HCT116 (cell line): ENCODE measurements around the gene KLK15. TPM values are rescaled to one million over a fixed set of nuclear protein-coding genes. Genes with fewer than 3 reads are reported as not detected.

Source experiments
- ATAC-seq: fragments of 200-7000 bp; cut with Tn5 transposase; 2 replicates; pipeline ENCODE4 v1.9.1; 2020; ENCODE audit warnings: mild to moderate bottlenecking, moderate library complexity
- BruUV-seq: library from RNA; stranded (reverse); fragments of 400-500 nt; replicated peaks from 2 replicates; lab custom pipeline; 2021; lab: Mats Ljungman, UMichigan
- CTCF ChIA-PET: fragments of 300-600 bp; sonication (Branson Sonifier 250); formaldehyde crosslinking; loops from one replicate; lab custom pipeline; 2021; ENCODE audit warnings: antibody characterized with exemption; lab: Charles Lee
- POLR2A ChIA-PET: fragments of 300-600, 350-600 bp; sonication (Branson Sonifier 250); formaldehyde crosslinking; loops from one replicate; lab custom pipeline; 2021; ENCODE audit warnings: antibody characterized with exemption; lab: Charles Lee
- RAD21 ChIA-PET, 2 experiments: fragments of 300-600 bp; sonication (Branson Sonifier 250); formaldehyde crosslinking; loops; one replicate each; lab custom pipeline; 2023; ENCODE audit warnings: low total read pairs in 2 of 2; ENCODE audit not compliant: uncharacterized antibody in 2 of 2, unreplicated experiment in 2 of 2, low non-redundant PET in 1 of 2; lab: Charles Lee
- DNase-seq: peaks from one replicate; pipeline ENCODE4 v3.0.0-alpha.2; 2010; ENCODE audit warnings: low read depth, low spot score
- H2AFZ ChIP-seq: fragments of 200-600 bp; shearing (Covaris generic), sonication (generic); 2 replicates; pipeline ENCODE4 v1.6.1; 2017; ENCODE audit warnings: low read depth, mixed run types, mixed read lengths, antibody characterized with exemption, low read length; ENCODE audit not compliant: poor library complexity, severe bottlenecking
- H3K27ac ChIP-seq: 2 replicates; pipeline ENCODE4 v1.5.1; 2012; ENCODE audit warnings: low read depth, low read length
- H3K27me3 ChIP-seq: fragments of 200-600 bp; sonication (generic); 2 replicates; pipeline ENCODE4 v1.6.1; 2016; ENCODE audit warnings: mixed run types, low read length, mixed read lengths; ENCODE audit not compliant: insufficient read depth
- H3K36me3 ChIP-seq, 2 experiments: fragments of 200-500 bp in 1 of 2; fragments of 200-600 bp in 1 of 2; sonication (Bioruptor generic) in 1 of 2; sonication (generic) in 1 of 2; 2 replicates each; pipeline versions ENCODE4 v1.5.1 to v1.6.1; 2014 to 2016; ENCODE audit warnings: low read length in 2 of 2, inconsistent platforms in 1 of 2, mixed read lengths in 1 of 2, mixed run types in 1 of 2; ENCODE audit not compliant: insufficient read depth in 2 of 2, control insufficient read depth in 1 of 2
- H3K4me1 ChIP-seq, 2 experiments: fragments of 200-600 bp in 1 of 2; sonication (generic) in 1 of 2; 2 replicates each; pipeline versions ENCODE4 v1.5.1 to v1.6.1; 2012 to 2017; ENCODE audit warnings: low read length in 2 of 2, inconsistent platforms in 1 of 2, mild to moderate bottlenecking in 1 of 2, mixed read lengths in 1 of 2, mixed run types in 1 of 2, moderate library complexity in 1 of 2; ENCODE audit not compliant: insufficient read depth in 2 of 2, control insufficient read depth in 1 of 2
- H3K4me2 ChIP-seq: fragments of 200-600 bp; sonication (generic); 2 replicates; pipeline ENCODE4 v1.6.1; 2017; ENCODE audit warnings: mixed run types, low read length, mixed read lengths
- H3K4me3 ChIP-seq, 2 experiments: fragments of 200-600 bp in 1 of 2; sonication (generic) in 1 of 2; replicated peaks in 1 of 2; 2 replicates each; pipeline ENCODE4 v1.5.1; 2011 to 2016; ENCODE audit warnings: low read length in 2 of 2, control low read depth in 1 of 2, low read depth in 1 of 2, mild to moderate bottlenecking in 1 of 2, mixed read lengths in 1 of 2, mixed run types in 1 of 2
- H3K79me2 ChIP-seq: fragments of 200-600 bp; sonication (generic); 2 replicates; pipeline ENCODE4 v1.6.1; 2017; ENCODE audit warnings: mild to moderate bottlenecking, mixed run types, low read length, moderate library complexity, mixed read lengths; ENCODE audit not compliant: insufficient read depth
- H3K9ac ChIP-seq: fragments of 200-600 bp; sonication (generic); 2 replicates; pipeline ENCODE4 v1.6.1; 2016; ENCODE audit warnings: low read length, mixed read lengths
- H3K9me2 ChIP-seq: fragments of 200-600 bp; sonication (generic), shearing (Covaris generic); 2 replicates; pipeline ENCODE4 v1.6.1; 2017; ENCODE audit warnings: mixed run types, mild to moderate bottlenecking, moderate library complexity; ENCODE audit not compliant: insufficient read depth
- H3K9me3 ChIP-seq, 2 experiments: fragments of 200-500 bp in 1 of 2; fragments of 200-600 bp in 1 of 2; sonication (Bioruptor generic) in 1 of 2; sonication (generic) in 1 of 2; 2 replicates each; pipeline ENCODE4 v1.6.1; 2014 to 2017; ENCODE audit warnings: low read length in 2 of 2, mixed read lengths in 2 of 2, inconsistent platforms in 1 of 2, low read depth in 1 of 2, mild to moderate bottlenecking in 1 of 2, mixed run types in 1 of 2, moderate library complexity in 1 of 2; ENCODE audit not compliant: control insufficient read depth in 1 of 2, insufficient read depth in 1 of 2
- H4K20me1 ChIP-seq: fragments of 200-600 bp; sonication (generic), shearing (Covaris generic); 2 replicates; pipeline ENCODE4 v1.6.1; 2017; ENCODE audit warnings: mixed run types, mild to moderate bottlenecking, moderate library complexity; ENCODE audit not compliant: insufficient read depth
- CBX3 ChIP-seq: IDR thresholded peaks from 2 replicates; pipeline ENCODE4 v1.6.1; 2012; ENCODE audit warnings: low read depth
- CEBPB ChIP-seq: IDR thresholded peaks from 2 replicates; pipeline ENCODE4 v1.6.1; 2012; ENCODE audit warnings: low read depth
- EGR1 ChIP-seq: IDR thresholded peaks from 2 replicates; pipeline ENCODE4 v1.6.1; 2012; ENCODE audit warnings: low read depth
- ELF1 ChIP-seq: IDR thresholded peaks from 2 replicates; pipeline ENCODE4 v1.6.1; 2012; ENCODE audit warnings: low read depth, borderline replicate concordance
- EZH2 ChIP-seq: fragments of 200-600 bp; sonication (generic); IDR thresholded peaks from 2 replicates; pipeline ENCODE4 v1.6.1; 2017; ENCODE audit warnings: antibody characterized with exemption, mixed run types
- EZH2phosphoT487 ChIP-seq: fragments of 200-600 bp; IDR thresholded peaks from 2 replicates; pipeline ENCODE4 v1.6.1; 2018; ENCODE audit warnings: antibody characterized with exemption, borderline replicate concordance
- FOSL1 ChIP-seq: IDR thresholded peaks from 2 replicates; pipeline ENCODE4 v1.6.1; 2012; ENCODE audit warnings: low read depth
- JUND ChIP-seq: IDR thresholded peaks from 2 replicates; pipeline ENCODE4 v1.6.1; 2012
- POLR2AphosphoS5 ChIP-seq: IDR thresholded peaks from 2 replicates; pipeline ENCODE4 v1.6.1; 2011; ENCODE audit warnings: mild to moderate bottlenecking, low read depth, low read length, moderate library complexity
- RAD21 ChIP-seq: IDR thresholded peaks from 2 replicates; pipeline ENCODE4 v1.6.1; 2012; ENCODE audit warnings: low read depth, mild to moderate bottlenecking
- REST ChIP-seq: IDR thresholded peaks from 2 replicates; pipeline ENCODE4 v1.6.1; 2012; ENCODE audit warnings: low read depth
- SIN3A ChIP-seq: IDR thresholded peaks from 2 replicates; pipeline ENCODE4 v1.6.1; 2012; ENCODE audit warnings: low read depth
- SP1 ChIP-seq: IDR thresholded peaks from 2 replicates; pipeline ENCODE4 v1.6.1; 2012; ENCODE audit warnings: low read depth
- SRF ChIP-seq: IDR thresholded peaks from 2 replicates; pipeline ENCODE4 v1.6.1; 2012; ENCODE audit warnings: low read depth
- TCF7L2 ChIP-seq: IDR thresholded peaks from 2 replicates; pipeline ENCODE4 v1.7.0; 2011; ENCODE audit warnings: borderline replicate concordance, inconsistent platforms; ENCODE audit not compliant: insufficient read depth, insufficient read length; ENCODE audit errors: extremely low read depth
- intact Hi-C: fragments of 100-400 bp; cut with micrococcal nuclease; formaldehyde crosslinking; loops from 2 replicates; pipeline ENCODE4 v1.10.0; 2022
- total RNA-seq: library from RNA; stranded (reverse); gene quantifications from one replicate; pipeline ENCODE4 v1.2.1, GENCODE V29; 2021; ENCODE audit not compliant: unreplicated experiment
- TF ChIP-seq, protein P1 (sequence below): IDR thresholded peaks from 2 replicates; pipeline ENCODE4 v1.6.1; 2011; ENCODE audit warnings: mild to moderate bottlenecking, low read length, moderate library complexity; ENCODE audit not compliant: insufficient replicate concordance; ENCODE audit errors: extremely low read depth
- TF ChIP-seq, protein P2 (sequence below), 3 experiments: fragments of 200-600 bp in 1 of 3; sonication (generic) in 1 of 3; IDR thresholded peaks in 2 of 3; conservative IDR thresholded peaks in 1 of 3; 2 replicates each; pipeline ENCODE4 v1.5.1; 2012 to 2017; ENCODE audit warnings: low read depth in 2 of 3, low read length in 2 of 3, antibody characterized with exemption in 1 of 3, borderline replicate concordance in 1 of 3, control low read depth in 1 of 3, mild to moderate bottlenecking in 1 of 3, mixed read lengths in 1 of 3, mixed run types in 1 of 3, moderate library complexity in 1 of 3; ENCODE audit not compliant: insufficient read depth in 1 of 3

Gene KLK15
- total RNA-seq, 1 experiment from 2014 or later = not detected

- Histone ChIP-seq H3K27ac (no peak overlapping the region), H2AFZ (no peak overlapping the region), H3K4me2 (no peak overlapping the region)
- intact Hi-C loops = no loop called here
- ATAC-seq = no peak
- no TSS peak for BruUV-seq
- POLR2A ChIA-PET = no interaction called here
- TF ChIP-seq EGR1 (no peak), REST (no peak), ELF1 (no peak), TCF7L2 (no peak), SIN3A (no peak), POLR2AphosphoS5 (no peak), CBX3 (no peak), EZH2 (no peak), FOSL1 (no peak), SRF (no peak), EZH2phosphoT487 (no peak), JUND (no peak), CEBPB (no peak), SP1 (no peak), RAD21 (no peak)
- TF ChIP-seq, protein P1, sequence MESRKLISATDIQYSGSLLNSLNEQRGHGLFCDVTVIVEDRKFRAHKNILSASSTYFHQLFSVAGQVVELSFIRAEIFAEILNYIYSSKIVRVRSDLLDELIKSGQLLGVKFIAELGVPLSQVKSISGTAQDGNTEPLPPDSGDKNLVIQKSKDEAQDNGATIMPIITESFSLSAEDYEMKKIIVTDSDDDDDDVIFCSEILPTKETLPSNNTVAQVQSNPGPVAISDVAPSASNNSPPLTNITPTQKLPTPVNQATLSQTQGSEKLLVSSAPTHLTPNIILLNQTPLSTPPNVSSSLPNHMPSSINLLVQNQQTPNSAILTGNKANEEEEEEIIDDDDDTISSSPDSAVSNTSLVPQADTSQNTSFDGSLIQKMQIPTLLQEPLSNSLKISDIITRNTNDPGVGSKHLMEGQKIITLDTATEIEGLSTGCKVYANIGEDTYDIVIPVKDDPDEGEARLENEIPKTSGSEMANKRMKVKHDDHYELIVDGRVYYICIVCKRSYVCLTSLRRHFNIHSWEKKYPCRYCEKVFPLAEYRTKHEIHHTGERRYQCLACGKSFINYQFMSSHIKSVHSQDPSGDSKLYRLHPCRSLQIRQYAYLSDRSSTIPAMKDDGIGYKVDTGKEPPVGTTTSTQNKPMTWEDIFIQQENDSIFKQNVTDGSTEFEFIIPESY = no peak
- TF ChIP-seq, protein P2, sequence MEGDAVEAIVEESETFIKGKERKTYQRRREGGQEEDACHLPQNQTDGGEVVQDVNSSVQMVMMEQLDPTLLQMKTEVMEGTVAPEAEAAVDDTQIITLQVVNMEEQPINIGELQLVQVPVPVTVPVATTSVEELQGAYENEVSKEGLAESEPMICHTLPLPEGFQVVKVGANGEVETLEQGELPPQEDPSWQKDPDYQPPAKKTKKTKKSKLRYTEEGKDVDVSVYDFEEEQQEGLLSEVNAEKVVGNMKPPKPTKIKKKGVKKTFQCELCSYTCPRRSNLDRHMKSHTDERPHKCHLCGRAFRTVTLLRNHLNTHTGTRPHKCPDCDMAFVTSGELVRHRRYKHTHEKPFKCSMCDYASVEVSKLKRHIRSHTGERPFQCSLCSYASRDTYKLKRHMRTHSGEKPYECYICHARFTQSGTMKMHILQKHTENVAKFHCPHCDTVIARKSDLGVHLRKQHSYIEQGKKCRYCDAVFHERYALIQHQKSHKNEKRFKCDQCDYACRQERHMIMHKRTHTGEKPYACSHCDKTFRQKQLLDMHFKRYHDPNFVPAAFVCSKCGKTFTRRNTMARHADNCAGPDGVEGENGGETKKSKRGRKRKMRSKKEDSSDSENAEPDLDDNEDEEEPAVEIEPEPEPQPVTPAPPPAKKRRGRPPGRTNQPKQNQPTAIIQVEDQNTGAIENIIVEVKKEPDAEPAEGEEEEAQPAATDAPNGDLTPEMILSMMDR (IDR thresholded peaks at IDR 0.05 in 2 of 3, conservative IDR thresholded peaks at IDR 0.05 in 1 of 3; ENCODE audit: borderline replicate concordance in 1 of 3, insufficient read depth in 1 of 3, low read depth in 2 of 3, low read length in 2 of 3) = no peak
- TF ChIP-seq, all 23 proteins: peak for 0
- H3K4me1 ChIP-seq = peaks cover 8 to 12% of the 10 kb centered on the region in 2 experiments
- CTCF ChIA-PET = no interaction called here
- H3K36me3 ChIP-seq = no peaks in the 10 kb centered on the region
- no peaks in the 10 kb centered on the region for H3K9me2 ChIP-seq
- RAD21 ChIA-PET = no interaction called here
- H3K79me2 ChIP-seq = no peaks in the 10 kb centered on the region
- H3K27me3 ChIP-seq = no peaks in the 10 kb centered on the region
- no peak overlapping the region for H3K4me3 ChIP-seq
- H3K9me3 ChIP-seq = no peaks in the 10 kb centered on the region; a peak in 1 of 4 replicates
- no peaks in the 10 kb centered on the region for H4K20me1 ChIP-seq
- H3K9ac ChIP-seq = no peak overlapping the region
- no peak for DNase-seq
Observed at GRCh38 chr19:50831026-50831396, 2.4 kb downstream of the KLK15 start.
